Measurements from ENCODE around the gene SORCS2. TPM values are rescaled to one million over a fixed set of nuclear protein-coding genes. Genes with fewer than 3 reads are reported as not detected.

The SORCS2 gene
- total and polyA plus RNA-seq, 2 of the 8 experiments (the other 6 are each of a cell fraction or from before 2014, with no cell fraction given): 0.36 to 1.8 TPM

DNA sequence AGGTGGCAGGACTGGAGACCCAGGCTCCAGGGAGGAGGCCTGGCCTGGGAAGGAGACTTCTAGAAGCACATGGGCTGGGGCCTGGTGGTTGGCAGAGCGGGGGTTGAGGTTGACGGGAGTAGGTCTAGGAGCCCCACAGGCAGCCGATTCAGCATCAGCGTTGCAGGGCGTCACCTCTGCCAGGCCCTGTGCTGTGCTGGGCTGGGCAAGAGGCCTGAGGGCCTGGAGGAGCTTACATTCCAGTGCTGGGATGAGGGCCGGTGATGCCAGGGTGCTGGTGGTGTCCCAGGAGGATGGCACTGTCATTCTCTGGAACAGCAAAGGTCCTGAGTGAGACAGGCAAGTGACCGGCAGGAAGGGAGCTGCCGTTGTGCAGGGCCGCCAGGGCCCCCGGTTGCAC is 76.6 kb downstream of the SORCS2 start:
- Histone ChIP-seq H3K14ac (ENCODE audit: insufficient read length) (no peak overlapping the region), H3K23ac (ENCODE audit: insufficient read length) (no peak overlapping the region), H2BK12ac (ENCODE audit: low read depth, low read length) (no peak overlapping the region), H4K5ac (ENCODE audit: insufficient read length, low read depth, low read length) (no peak overlapping the region), H3K27me3 (replicated peaks in 1 of 4; ENCODE audit: control insufficient read depth in 3 of 4, extremely low read depth in 1 of 4, insufficient read depth in 3 of 4, low read length in 3 of 4) (no peaks in the 10 kb centered on the region), H3K56ac (replicated peaks; ENCODE audit: insufficient read length, low read depth, low read length) (no peak overlapping the region), H3K36me3 (ENCODE audit: control insufficient read depth in 2 of 4, insufficient read depth in 4 of 4, low read length in 3 of 4) (no peaks in the 10 kb centered on the region), H3K27ac (ENCODE audit: low read depth, low read length) (no peak overlapping the region), H2BK5ac (ENCODE audit: low read depth, low read length) (no peak overlapping the region), H4K20me1 (replicated peaks in 1 of 2; ENCODE audit: control insufficient read depth in 1 of 2, insufficient read depth in 2 of 2, low read length in 2 of 2) (no peaks in the 10 kb centered on the region), H2BK15ac (ENCODE audit: low read length) (no peak overlapping the region), H4K91ac (replicated peaks; ENCODE audit: insufficient read length, low read length) (no peak overlapping the region), H2AK5ac (ENCODE audit: low read depth, low read length) (no peak overlapping the region), H3K4me1 (replicated peaks in 1 of 4; ENCODE audit: control insufficient read depth in 3 of 4, insufficient read depth in 4 of 4, low read length in 3 of 4) (peaks cover 0 to 4% (median 2%) of the 10 kb centered on the region in 4 experiments; a peak in 3 of 7 replicates), H3K9ac (replicated peaks in 1 of 4; ENCODE audit: extremely low read depth in 1 of 4, low read depth in 3 of 4, low read length in 3 of 4) (no peak overlapping the region), H3K4ac (replicated peaks; ENCODE audit: insufficient read length, low read depth, low read length) (no peak overlapping the region), H3K18ac (ENCODE audit: extremely low read depth, low read length) (no peak overlapping the region), H3K4me2 (ENCODE audit: insufficient read depth in 1 of 2, low read depth in 2 of 2, low read length in 2 of 2) (no peak overlapping the region), H4K8ac (ENCODE audit: extremely low read depth, insufficient read depth, low read length) (no peak overlapping the region), H3K23me2 (ENCODE audit: low read depth, low read length) (no peaks in the 10 kb centered on the region), H3K79me2 (ENCODE audit: control insufficient read depth in 1 of 2, insufficient read depth in 2 of 2, low read length in 2 of 2) (no peaks in the 10 kb centered on the region), H3K4me3 (ENCODE audit: extremely low read depth in 1 of 4, insufficient read depth in 2 of 4, low read depth in 3 of 4, low read length in 4 of 4) (no peak overlapping the region), H2BK20ac (ENCODE audit: low read length) (no peak overlapping the region), H2BK120ac (replicated peaks; ENCODE audit: low read depth, low read length) (no peak overlapping the region), H2AFZ (ENCODE audit: low read length) (no peak overlapping the region), H3K79me1 (ENCODE audit: low read depth, low read length) (no peaks in the 10 kb centered on the region), H3K9me3 (ENCODE audit: insufficient read depth in 2 of 2, low read depth in 1 of 2, low read length in 1 of 2) (0 out of 4 replicates have a peak, but pooled peaks cover 0 to 3% of the 10 kb centered on the region in 2 experiments)
- no peak for FAIRE-seq
- POLR2A ChIA-PET (ENCODE audit: partially characterized antibody): no interaction called here
- CTCF ChIA-PET (ENCODE audit: partially characterized antibody): interaction anchor here (0.7 to 1.7 kb wide), 4 partner anchors 10 to 67 kb away, joined by 3 to 5 read pairs (median 4); no protein-coding TSS in a partner anchor
- 96% methylated on average over 10 of the region's 10 CpGs; no CpG with 5 or more reads in 1 of the 2 experiments for WGBS, 2 experiments (ENCODE audit: extremely low coverage in 1 of 2, insufficient coverage in 1 of 2, insufficient read length in 1 of 2, insufficient replicate concordance in 2 of 2, low coverage in 1 of 2, low lambda C conversion rate in 2 of 2, missing lambda C conversion rate in 1 of 2)
- no peak for DNase-seq (ENCODE audit: low read depth in 1 of 2, low spot score in 2 of 2)
- TF ChIP-seq TBP (IDR thresholded peaks at IDR 0.05; ENCODE audit: low read depth, low read length): no peak
- TF ChIP-seq CTBP2 (IDR thresholded peaks at IDR 0.05; ENCODE audit: borderline replicate concordance, insufficient read depth, insufficient read length, low read length): no peak
- TF ChIP-seq SAP30 (IDR thresholded peaks at IDR 0.05; ENCODE audit: insufficient read depth, insufficient replicate concordance, low read length): no peak
- TF ChIP-seq CBX8 (IDR thresholded peaks at IDR 0.05; ENCODE audit: borderline replicate concordance, low read depth, low read length): no peak
- no peak for TF ChIP-seq ASH2L (IDR thresholded peaks at IDR 0.05; ENCODE audit: low read length)
- no peak for TF ChIP-seq SP1 (IDR thresholded peaks at IDR 0.05; ENCODE audit: low read depth, low read length)
- TF ChIP-seq RAD21 (IDR thresholded peaks at IDR 0.05 in 1 of 2, conservative IDR thresholded peaks at IDR 0.05 in 1 of 2; ENCODE audit: low read depth in 2 of 2, low read length in 2 of 2): no peak
- no peak for TF ChIP-seq YY1 (IDR thresholded peaks at IDR 0.05; ENCODE audit: low read depth, low read length)
- TF ChIP-seq FOSL1 (IDR thresholded peaks at IDR 0.05; ENCODE audit: insufficient read depth, low read depth, low read length): no peak
- no peak for TF ChIP-seq TEAD4 (IDR thresholded peaks at IDR 0.05; ENCODE audit: low read depth, low read length)
- no peak for TF ChIP-seq TCF12 (IDR thresholded peaks at IDR 0.05; ENCODE audit: low read depth, low read length)
- no peak for TF ChIP-seq CHD1 (IDR thresholded peaks at IDR 0.05; ENCODE audit: low read depth, low read length)
- TF ChIP-seq SRF (IDR thresholded peaks at IDR 0.05; ENCODE audit: low read depth, low read length): no peak
- no peak for TF ChIP-seq SP4 (IDR thresholded peaks at IDR 0.05; ENCODE audit: low read length)
- no peak for TF ChIP-seq EZH2 (IDR thresholded peaks at IDR 0.05; ENCODE audit: low read depth, low read length, severe bottlenecking)
